DMS79 treated with DMSO at 0.1 percent for 48 hours (cell line): Measurements from ENCODE around the gene CDC14A.
"Not testable (repeated sequence)": the region's sequence is repeated elsewhere in the genome, so short reads cannot be mapped to it uniquely, and the experiment has no call there.

Source experiments
- DNase-seq: peaks from one replicate; lab custom pipeline; 2025; lab: John Stamatoyannopoulos, UW

Gene CDC14A

DNA sequence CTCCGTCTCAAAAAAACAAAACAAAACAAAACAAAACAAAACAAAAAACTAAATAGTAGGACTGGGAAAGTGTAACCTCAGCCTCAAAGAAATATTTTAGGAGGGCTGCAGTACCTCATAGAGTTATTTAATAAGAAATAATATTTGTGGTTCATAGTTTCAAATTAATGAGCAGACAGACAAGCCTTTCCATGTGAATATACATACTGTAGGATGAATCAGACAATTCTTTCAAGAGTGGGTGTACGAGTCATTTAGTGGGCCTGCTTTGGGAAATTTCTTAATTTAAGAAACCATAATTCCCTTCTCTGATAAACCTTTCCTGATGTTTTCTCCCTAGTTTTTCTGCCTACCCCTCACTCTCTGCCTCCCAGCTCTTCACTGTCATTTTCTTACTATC is 52.5 kb downstream of the CDC14A start:
- no peak for DNase-seq

DNA sequence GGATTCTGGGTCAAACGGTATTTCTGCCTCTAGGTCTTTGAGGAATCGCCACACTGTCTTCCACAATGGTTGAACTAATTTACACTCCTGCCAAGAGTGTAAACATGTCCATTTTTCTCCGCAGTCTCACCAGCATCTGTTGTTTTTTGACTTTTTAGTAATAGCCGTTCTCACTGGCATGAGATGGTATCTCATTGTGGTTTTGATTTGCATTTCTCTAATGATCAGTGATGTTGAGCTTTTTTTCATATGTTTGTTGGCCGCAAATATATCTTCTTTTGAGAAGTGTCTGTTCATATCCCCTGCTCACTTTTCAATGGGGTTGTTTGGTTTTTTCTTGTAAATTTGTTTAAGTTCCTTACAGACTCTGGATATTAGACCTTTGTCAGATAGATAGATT is 53.6 kb downstream of the CDC14A start:
- not testable (repeated sequence) for DNase-seq

DNA sequence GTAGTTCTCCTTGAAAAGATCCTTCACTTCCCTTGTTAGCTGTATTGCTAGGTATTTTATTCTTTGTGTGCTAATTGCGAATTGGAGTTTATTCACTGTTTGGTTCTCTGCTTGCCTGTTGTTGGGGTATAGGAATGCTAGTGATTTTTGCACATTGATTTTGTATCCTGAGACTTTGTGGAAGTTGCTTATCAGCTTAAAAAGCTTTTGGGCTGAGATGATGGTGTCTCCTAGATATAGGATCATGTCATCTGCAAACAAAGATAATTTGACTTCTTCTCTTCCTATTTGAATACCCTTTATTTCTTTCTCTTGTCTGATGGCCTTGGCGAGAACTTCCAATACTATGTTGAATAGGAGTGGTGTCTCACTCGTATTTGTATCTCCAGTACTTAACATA is 55.1 kb downstream of the CDC14A start:
- not testable (repeated sequence) for DNase-seq

DNA sequence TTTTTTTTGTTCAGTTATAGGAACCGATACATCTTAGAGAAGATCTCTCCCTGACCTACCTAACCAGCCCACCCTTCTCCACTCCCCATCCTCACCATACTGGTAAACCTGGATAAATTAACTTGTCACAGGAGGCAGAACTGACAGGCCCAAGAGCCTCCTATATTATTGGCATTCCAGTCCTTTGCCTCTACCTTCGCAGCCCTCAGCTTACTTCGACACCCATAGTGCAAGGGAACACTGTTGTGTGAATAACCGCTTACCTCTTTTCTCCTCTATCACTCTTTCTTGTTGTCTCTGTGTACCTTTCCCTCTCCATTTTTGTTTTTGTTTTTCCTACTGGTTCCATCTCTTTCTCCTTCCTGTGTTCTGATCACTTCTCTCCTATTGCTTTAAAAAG is 58.7 kb downstream of the CDC14A start:
- DNase-seq = no peak

DNA sequence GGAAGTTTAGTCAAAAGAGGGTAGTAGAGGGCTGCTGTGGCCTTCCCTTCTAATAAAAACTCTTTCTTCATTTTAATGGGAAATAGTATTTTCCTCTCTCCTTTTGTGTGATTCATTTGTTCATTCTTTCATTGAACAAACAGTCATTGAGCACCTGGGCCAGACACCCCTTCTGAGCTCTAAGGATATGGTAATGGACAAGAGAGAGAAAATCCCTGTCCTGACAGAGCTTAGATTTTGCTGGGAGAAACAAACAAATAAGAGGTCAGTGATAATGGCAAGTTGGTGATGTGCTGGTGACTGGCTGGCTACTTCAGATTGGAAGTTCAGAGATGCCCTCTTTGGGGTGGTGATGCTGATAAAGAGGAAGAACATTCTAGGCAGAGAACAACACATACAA is 59.3 kb downstream of the CDC14A start:
- no peak for DNase-seq

DNA sequence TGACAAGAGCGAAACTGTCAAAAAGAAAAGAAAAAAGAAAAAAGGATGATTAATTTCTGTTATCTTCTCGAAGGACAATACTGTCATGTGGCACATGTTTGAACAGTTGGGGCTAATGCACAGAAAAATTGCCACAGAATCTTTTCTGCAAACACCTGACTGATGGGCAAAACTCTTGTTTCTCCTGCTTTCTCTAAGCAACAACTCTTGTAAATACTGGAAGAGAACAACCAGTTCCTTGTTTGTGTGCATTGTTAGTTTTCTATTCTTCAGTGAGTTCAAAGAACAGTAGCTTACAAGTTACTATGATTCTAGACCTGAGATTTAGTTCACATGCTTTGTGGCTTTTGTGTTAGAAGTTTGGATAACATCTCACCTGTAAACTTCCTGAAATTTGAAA is 60.7 kb downstream of the CDC14A start:
- DNase-seq = no peak

DNA sequence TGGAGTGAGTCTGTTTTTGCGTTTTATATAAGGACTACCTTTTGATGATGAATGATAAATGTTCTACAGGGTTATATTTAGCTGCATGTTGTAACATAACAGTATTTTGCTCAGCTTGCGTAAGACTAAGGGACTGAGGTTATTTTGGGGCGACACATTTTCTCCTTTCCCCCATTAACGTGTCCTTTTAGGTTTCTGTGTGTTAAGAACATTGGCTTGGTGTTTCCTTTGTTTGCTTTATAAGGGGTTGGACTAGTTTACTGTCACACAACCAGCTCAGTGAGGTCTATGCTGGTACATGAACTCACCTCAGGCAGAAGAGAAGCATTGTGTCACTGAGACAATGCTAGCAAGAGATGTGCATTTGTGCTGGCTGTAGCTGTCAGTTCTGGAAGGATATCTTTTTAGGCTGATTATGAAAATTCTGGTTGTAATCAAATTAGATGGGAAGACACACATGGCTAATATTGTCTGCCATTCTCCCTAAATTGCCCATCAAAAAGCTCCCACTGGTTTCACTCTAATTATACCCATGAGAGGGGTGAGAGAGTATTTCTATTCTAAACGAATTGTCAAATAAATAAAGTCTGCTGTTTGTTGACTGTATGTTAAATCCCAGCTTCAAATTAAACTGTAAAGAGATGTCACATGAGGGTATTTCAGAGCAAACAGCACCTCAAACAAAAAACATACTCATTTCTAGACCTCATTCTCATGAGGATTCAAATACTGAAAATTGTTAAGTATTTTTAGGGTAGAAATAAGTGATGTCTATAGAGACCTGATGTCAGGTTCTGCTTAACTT is 62.6 kb downstream of the CDC14A start:
- DNase-seq = no peak

DNA sequence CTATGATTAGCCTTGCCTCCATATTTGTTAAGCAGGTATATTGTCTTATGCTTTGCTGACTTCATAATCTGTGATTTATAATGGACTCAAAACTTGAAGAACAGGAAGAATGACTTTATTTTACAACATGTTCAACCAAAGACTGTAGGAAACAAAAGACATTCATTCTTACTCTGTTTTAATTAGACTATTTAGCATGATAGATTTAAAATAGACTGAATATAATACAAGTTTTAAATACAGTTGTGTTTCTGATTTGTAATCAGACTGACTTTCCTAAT is 63.1 kb downstream of the CDC14A start:
- no peak for DNase-seq

DNA sequence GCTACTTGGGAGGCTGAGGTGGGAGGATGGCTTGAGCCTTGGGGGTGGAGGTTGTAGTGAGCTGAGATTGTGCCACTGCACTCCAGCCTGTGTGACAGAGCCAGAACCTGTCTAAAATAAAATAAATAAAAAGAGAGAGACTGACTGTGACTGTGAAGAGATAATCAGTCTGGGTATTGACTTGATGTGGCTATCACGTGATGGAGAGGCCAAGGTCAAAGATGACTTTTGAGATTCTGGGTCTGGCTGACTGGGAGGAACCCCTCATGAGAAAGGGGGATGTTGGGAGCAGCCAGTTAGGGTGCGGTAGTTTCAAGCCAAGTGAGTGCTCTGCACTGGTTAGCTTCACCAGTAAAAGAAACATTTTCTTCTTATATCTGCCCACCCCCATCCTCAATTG is 66.8 kb downstream of the CDC14A start:
- DNase-seq = no peak

DNA sequence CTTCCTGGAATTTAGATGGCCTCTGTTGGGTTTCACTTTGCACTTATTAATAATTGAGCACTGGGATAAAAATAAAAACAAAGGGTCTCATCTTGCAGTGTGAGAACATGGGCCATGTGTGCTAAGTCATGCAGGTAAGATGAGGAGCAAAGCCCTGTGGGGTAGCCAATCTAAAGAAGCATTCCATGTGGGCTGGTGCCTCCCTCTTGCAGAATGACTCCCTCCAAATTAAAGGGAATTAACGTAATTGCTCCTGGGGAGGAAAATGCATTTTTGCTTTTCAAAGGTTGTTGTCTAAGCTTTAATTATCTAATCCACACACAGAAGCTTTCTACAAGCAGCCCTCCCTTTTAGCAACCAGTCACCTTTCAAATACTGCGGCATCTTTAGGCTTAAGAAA is 69.8 kb downstream of the CDC14A start:
- DNase-seq = no peak

DNA sequence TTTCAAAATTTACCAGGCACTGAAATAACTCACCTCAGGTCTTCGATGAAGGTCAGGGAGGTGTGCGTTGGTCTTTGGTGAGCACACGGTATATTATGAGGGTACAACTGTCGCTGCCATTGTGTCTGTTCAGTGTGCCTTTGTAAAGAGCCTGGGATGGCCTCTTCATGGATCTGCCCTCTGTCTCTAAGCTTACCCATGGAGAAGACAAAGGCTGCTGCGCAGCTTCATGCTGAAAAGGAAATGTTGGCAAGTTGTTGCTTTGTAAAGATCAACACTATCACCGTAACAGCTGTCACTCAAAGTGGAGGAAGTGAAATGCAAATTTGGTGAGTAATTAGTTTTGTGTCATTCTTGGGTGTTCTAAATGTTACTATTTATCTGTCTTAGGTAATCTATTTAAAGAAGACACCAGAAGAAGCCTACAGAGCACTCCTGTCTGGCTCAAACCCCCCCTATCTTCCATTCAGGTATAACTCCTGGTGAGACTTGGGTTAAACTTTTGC is 71.6 kb downstream of the CDC14A start:
- DNase-seq = no peak

DNA sequence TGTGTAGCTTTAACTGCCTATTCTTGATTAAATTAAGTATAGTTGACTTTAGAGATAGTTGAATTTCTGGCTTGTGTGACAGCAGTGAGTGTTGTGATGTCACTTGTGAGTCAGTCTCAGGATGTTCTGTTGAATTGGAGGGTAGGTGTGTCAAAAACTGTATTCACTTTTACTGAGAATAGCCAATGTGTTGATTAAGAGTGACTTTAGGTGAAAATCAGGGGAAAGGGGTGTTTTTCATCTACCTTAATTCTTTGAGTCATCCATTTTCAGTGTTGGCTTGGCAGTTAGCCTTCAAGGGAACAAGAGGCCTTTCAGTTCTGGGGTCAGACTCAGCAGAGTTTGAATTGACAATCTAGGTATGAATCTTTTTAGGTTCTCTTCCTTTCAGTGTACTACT is 75.9 kb downstream of the CDC14A start:
- no peak for DNase-seq

DNA sequence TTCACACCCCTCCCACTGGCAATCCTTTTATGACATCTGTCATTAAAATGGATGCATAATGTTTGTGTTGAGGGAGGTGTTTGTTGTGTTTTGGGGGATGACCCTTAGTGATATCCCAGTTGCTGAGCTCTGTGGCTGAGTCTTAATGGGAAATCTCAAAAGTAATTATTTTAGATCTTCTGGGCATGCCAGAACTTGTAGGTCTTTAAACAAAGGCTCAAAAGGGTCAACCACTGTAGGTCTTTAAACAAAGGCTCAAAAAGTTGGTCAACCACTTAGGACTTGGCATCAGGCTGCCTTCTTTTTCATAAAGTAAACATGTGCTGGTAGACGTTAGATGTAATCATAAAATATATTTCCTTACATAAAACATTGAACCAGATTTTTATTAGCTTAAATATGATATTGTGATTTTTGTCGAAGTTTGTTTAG is 78.0 kb downstream of the CDC14A start:
- DNase-seq = peak; percentile 85

DNA sequence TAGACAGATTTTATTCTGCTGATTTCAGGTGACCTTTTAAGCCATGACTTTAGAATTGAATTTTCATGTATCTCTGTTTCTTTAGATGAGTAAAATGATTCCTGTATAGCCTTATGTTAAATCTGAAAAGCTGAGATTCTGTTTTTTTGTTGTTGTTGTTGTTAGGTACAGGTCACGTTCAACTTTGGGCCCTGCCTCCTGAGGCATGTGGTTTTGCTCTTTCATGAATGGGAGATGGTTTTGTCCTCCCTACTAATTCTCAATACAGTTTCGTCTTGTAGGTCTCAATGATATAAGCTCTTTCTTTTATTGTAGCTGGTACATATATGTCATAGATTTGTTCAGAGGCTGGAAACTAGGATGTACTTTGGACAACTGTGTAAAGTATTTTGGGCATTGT is 79.6 kb downstream of the CDC14A start:
- DNase-seq = no peak

DNA sequence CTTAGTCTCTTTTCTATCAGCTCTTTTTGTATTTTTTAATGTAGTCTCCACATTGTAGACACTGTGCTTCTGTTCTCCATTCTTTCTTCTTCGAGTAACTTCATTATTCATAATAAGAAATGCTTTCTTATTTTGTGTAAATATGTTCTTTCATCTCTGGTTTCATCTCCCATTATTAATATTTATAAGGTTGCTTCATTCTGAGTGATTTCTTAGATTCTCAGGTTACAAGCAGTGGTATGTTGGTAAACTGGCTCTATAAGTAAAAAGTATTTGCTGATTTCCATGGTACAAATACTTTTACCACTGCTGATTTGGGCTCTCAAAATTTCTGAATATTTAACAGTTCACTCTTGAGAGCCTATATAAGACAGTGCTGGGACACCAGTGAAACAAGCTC is 81.3 kb downstream of the CDC14A start:
- DNase-seq = no peak

DNA sequence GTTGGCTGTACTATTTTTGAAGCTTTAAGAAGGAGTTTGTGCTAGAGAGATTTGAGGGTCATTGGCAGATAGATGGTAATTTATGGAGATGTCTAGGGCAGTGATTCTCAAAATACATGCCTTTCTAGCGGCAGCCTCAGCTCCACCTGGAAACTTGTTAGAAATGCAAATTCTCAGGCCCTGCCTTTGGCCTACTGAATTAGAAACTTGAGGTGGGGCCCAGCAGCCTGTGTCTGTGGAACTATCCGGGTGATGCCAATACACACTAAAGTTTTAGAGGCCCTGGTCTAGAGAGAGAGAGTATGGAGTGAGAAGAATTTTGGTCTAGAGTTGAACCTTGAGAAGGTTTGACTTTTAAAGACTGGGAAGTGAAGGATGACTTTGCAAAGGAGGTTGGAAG is 82.5 kb downstream of the CDC14A start:
- DNase-seq = no peak

DNA sequence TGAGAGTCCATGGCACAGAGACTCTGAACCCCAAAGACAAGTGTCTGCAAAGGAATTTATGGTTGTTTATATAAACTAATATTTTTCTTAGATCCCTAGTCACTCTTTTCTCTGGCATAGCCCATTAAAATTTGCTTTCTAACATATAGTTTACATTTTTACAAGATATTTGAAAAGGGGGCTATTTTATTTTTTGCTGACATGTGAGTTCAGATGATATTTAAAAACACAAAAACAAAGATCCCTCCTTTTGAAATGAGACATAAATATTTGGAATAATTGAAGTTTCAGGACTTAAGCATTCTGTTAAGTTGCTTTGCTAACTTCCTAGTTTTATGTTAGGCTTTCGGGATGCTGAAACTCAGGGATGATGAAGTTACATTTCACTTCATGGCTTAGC is 86.1 kb downstream of the CDC14A start:
- no peak for DNase-seq

DNA sequence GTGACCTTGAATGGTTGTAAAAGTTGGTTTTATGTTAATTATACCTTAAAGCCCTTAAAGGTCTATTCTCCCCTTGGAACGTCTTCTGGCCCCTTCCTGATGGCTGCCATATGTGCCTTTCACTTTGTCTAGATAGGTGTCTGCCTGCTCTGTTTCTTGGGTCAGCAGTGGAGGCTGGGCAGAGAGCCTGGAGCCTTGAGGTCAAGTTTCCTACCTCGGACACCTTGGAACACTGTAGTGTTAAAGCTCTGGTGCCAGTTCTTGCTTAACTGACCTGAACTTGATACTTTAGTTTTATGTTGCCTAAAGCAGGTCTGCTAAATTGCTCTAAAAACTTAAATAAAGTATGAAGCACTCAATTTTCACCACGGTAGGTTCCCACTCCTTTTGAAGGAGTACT is 86.5 kb downstream of the CDC14A start:
- DNase-seq = no peak

DNA sequence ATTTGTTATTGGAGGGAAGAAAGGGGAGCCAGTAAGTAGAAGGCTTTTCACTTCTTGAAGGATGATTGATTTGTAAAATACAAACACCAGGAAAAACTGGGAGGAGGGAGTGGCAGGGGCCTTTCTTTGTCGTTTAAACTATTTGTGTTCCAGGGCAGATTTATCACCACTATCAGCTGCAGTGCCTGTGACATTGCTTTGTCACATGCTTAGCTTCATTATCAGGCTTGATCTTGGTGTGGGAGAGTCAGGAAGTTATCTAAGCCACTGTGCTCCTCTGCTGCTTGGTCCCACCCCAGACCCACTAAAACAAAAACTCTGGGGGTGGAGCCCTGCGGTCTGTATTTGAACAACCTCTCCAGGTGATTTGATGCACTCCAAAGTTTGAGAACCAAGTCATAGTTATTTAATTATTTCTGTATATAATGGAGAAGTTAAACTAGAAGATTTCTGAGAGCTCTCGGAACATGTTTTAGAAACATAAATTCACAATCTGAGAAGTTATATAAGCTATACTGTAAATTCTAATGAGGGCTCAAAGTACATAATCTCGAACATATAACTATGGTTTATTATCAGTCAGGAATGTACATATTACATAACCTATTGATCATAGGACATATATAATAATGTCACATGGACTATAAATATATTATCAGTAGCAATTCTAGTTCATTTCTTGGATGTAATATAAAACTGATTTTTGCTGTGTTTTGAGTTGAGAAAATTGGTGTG is 87.9 kb downstream of the CDC14A start:
- peak; percentile 31 for DNase-seq

DNA sequence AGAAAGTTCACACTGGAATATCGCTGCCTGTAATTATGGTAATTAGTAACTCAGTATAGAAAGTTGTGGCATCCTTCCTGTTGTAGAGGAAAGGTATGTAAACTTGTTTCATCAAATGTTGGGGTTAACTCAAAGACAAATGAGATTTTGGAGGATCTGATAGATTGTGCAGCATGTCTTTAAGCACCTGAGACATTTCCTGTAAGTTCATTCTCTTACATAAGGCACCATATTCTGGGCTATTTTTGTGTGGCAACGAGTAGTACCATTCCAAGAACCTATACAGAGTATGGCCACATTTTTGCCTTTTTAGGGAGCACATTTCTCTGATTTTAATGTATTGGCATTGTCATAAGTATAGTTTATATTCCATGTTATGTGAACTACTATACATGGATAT is 88.8 kb downstream of the CDC14A start:
- no peak for DNase-seq

DNA sequence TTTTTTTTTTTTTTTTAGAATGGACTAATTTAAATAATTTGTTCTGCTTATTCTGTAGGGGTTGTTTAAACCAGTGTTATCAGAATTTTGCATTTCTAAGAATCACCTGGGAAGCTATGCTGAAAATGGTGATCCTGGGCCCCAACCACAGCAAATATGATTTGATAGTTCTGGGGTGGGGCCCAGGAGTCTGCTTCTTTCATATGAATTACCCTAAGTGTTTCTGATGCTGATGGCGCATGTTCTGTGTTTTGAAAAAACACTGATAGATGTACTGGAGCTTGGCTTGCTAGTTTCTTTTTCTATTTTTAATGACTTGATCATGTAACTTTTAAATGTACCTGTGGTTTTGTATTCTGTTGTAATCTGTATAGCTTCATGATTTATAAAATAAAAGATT is 89.3 kb downstream of the CDC14A start:
- DNase-seq = no peak

DNA sequence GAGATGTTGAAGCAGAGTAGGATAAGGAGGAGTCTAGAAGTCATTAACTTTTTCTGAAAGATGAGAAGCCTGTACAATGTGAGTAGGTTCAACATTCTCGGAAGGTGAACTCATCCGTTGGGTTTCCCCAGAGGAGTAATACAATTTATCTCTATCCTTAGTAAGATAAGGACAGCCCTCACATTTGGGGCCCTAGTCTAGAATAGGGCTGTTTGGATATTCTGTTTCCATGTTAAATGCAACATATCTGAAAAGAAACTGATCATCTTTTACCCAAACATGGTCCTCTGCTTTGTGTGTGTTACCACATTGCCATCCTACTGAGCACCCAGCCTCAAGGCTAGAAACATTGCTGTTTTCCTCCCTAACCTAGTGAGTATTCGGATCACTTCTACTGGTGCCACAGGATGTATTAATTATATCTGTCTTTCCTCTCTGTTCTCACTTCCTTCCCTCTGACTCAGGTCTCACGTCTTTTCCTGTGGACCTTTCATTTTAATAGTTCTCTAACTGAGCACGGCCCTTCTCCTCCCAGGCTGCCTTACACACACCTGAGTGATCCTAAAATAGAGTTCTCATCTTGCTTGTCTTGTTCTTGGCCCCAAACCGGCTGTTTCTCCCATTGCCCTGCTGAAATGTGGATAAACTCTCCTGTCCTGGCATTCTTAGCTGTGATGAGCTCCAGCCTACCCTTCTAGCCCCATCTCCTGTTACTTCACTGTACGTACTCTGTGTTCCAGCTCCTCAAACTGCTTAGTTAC is 91.7 kb downstream of the CDC14A start:
- no peak for DNase-seq

DNA sequence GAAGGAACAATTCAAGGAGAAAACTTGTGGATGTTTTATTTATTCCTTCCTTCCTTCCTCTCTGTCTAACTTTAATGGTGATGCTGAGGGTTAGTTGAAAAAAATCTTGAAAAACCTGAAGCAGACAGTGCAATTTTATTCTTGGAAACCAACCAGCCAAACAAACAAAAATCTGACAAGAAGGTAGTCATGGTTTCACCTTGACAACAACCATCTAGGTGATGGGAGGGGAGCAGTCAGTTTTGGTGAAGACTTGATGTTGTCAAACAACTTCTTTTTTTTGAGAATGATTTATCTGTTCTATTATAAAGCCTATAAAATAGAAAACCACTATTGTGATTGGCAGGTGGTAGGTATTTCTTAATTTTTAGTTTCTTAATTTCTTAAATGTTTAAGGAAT is 93.3 kb downstream of the CDC14A start:
- DNase-seq = no peak
